GM19240 (cell line): ENCODE results near the gene PAM.

Experiments
- DNase-seq: peaks from one replicate; pipeline ENCODE4 v3.0.0; 2011; ENCODE audit warnings: low spot score; ENCODE audit not compliant: insufficient read length

The PAM gene

GRCh38 chr5:102754767-102755431, at the start of gene PAM:
Gene PAM, plus strand, starts transcription at chr5:102755305. Its CDS starts 110,891 bp downstream, at chr5:102866196.
- peak; percentile 57 for DNase-seq

GRCh38 chr5:102711525-102712385, 43.4 kb upstream of the PAM start:
- no peak for DNase-seq

- DNase-seq, result no peak
Observed at GRCh38 chr5:102713278-102713677, 41.8 kb upstream of the PAM start.

- no peak for DNase-seq
Observed at GRCh38 chr5:102713682-102714231, 41.3 kb upstream of the PAM start.

- no peak for DNase-seq
Observed at GRCh38 chr5:102715082-102715807, 39.9 kb upstream of the PAM start.

- DNase-seq, result no peak
Observed at GRCh38 chr5:102716017-102716416, 39.1 kb upstream of the PAM start.

- no peak for DNase-seq
Observed at GRCh38 chr5:102718819-102719218, 36.3 kb upstream of the PAM start.

- DNase-seq, result no peak
Observed at GRCh38 chr5:102719886-102720285, 35.2 kb upstream of the PAM start.

- no peak for DNase-seq
Observed at GRCh38 chr5:102720969-102721368, 34.1 kb upstream of the PAM start.

- no peak for DNase-seq
Observed at GRCh38 chr5:102722931-102723330, 32.2 kb upstream of the PAM start.

GRCh38 chr5:102731693-102732092, 23.4 kb upstream of the PAM start:
- DNase-seq, result no peak

- DNase-seq, result no peak
Observed at GRCh38 chr5:102733534-102733933, 21.6 kb upstream of the PAM start.

- DNase-seq, result no peak
Observed at GRCh38 chr5:102737161-102737560, 17.9 kb upstream of the PAM start.

- DNase-seq, result no peak
Observed at GRCh38 chr5:102737805-102738469, 17.2 kb upstream of the PAM start.

- no peak for DNase-seq
Observed at GRCh38 chr5:102740515-102740914, 14.6 kb upstream of the PAM start.

GRCh38 chr5:102742215-102742614, 12.9 kb upstream of the PAM start:
- DNase-seq, result no peak

GRCh38 chr5:102743900-102744299, 11.2 kb upstream of the PAM start:
- DNase-seq, result no peak

- no peak for DNase-seq
Observed at GRCh38 chr5:102747386-102748166, 7.5 kb upstream of the PAM start.

- DNase-seq, result no peak
Observed at GRCh38 chr5:102749416-102750030, 5.6 kb upstream of the PAM start.
